C4-2B (cell line): ENCODE data around the gene OR1C1.

Source experiments
- CTCF ChIP-seq: fragments of 450-650 bp; conservative IDR thresholded peaks from 2 replicates; pipeline ENCODE4 v1.5.1; 2017; ENCODE audit warnings: mild to moderate bottlenecking
- ZFX ChIP-seq: fragments of 450-650 bp; IDR thresholded peaks from 2 replicates; pipeline ENCODE4 v1.6.1; 2017

GRCh38 chr1:247797518-247797917 is 37.2 kb upstream of the OR1C1 start:
- no peak for TF ChIP-seq ZFX
- TF ChIP-seq CTCF, result no peak
